GM12865 (cell line): Measurements from ENCODE around the gene MS4A1.

Source experiments
- DNase-seq: peaks from one replicate; pipeline ENCODE4 v3.0.0; 2010; ENCODE audit warnings: low read depth
- H3K4me3 ChIP-seq: 2 replicates; pipeline ENCODE4 v1.5.1; 2011; ENCODE audit warnings: mild to moderate bottlenecking, low read depth, low read length, control low read depth
- CTCF ChIP-seq: IDR thresholded peaks from 2 replicates; pipeline ENCODE4 v1.5.1; 2011; ENCODE audit warnings: low read length, control low read depth, low read depth, inconsistent platforms; ENCODE audit not compliant: insufficient read depth; ENCODE audit errors: missing control alignments

MS4A1 gene

GRCh38 chr11:60469723-60470122 is 14.1 kb downstream of the MS4A1 start:
- no peak for TF ChIP-seq CTCF
- no peak for DNase-seq
- no peak overlapping the region for H3K4me3 ChIP-seq

- H3K4me3 ChIP-seq: no peak overlapping the region
- DNase-seq: peak; percentile 79
- TF ChIP-seq CTCF: no peak
These were observed 21.4 kb downstream of the MS4A1 start for GRCh38 chr11:60477035-60477445.

GRCh38 chr11:60482361-60482760 is 26.7 kb downstream of the MS4A1 start:
- H3K4me3 ChIP-seq: peak overlapping the region; percentile 18; the same call in 1 of the 2 replicates
- TF ChIP-seq CTCF: no peak
- peak; percentile 65 for DNase-seq

GRCh38 chr11:60485987-60486386 is 30.3 kb downstream of the MS4A1 start:
- peak; percentile 93 for TF ChIP-seq CTCF
- DNase-seq: peak; percentile 94
- no peak overlapping the region for H3K4me3 ChIP-seq

GRCh38 chr11:60492488-60493009 is 36.9 kb downstream of the MS4A1 start, which contains the start of gene MS4A12:
Gene MS4A12, plus strand, starts transcription at chr11:60492778. Its CDS starts 4,541 bp downstream, at chr11:60497319.
- DNase-seq: no peak
- TF ChIP-seq CTCF: no peak
- no peak within 1 kb of the TSS for H3K4me3 ChIP-seq

GRCh38 chr11:60493454-60493853 is 37.8 kb downstream of the MS4A1 start:
- DNase-seq: no peak
- TF ChIP-seq CTCF: no peak
- no peak overlapping the region for H3K4me3 ChIP-seq

- TF ChIP-seq CTCF: no peak
- no peak for DNase-seq
- no peak overlapping the region for H3K4me3 ChIP-seq
These were observed 42.8 kb downstream of the MS4A1 start for GRCh38 chr11:60498399-60498798.
